PC-9 (cell line): ENCODE results near the gene HOXB3.

ENCODE experiments used
- CTCF ChIP-seq: fragments of 200-600 bp; sonication (generic); conservative IDR thresholded peaks from 2 replicates; pipeline ENCODE4 v1.6.1; 2017; ENCODE audit warnings: mixed run types, antibody characterized with exemption, mild to moderate bottlenecking, moderate library complexity
- EZH2 ChIP-seq: fragments of 200-600 bp; sonication (generic); IDR thresholded peaks from 2 replicates; pipeline ENCODE4 v1.8.0; 2017; ENCODE audit warnings: antibody characterized with exemption, low read depth

- TF ChIP-seq CTCF, result no peak
- TF ChIP-seq EZH2, result no peak
Observed at GRCh38 chr17:48623583-48623982, 33.5 kb upstream of the HOXB3 start.
